Frontal cortex (tissue), 4 donors: Measurements from ENCODE around the gene REXO1. TPM values are rescaled to one million over a fixed set of nuclear protein-coding genes. Genes with fewer than 3 reads are reported as not detected.
A peak's percentile ranks its signal among the peaks of the same experiment; 100 is the strongest.
"Not testable (repeated sequence)": the region's sequence is repeated elsewhere in the genome, so short reads cannot be mapped to it uniquely, and the experiment has no call there.

ENCODE experiments used
- DNase-seq, 2 donors: peaks; one replicate each; pipeline ENCODE4 v3.0.0; 2012; ENCODE audit warnings: low spot score in 2 of 2
- FAIRE-seq: peaks from 2 replicates; lab custom pipeline; 2012; peaks lifted over from hg19 to GRCh38; lab: Jason Lieb, UNC
- total RNA-seq: library from RNA; depleted of rRNA; stranded (reverse); fragments of >200 nt; gene quantifications from one replicate; pipeline ENCODE4 v1.2.3, GENCODE V29; 2014
- donor health status: control.
- donor health status: control.
- donor health status: control.

Gene REXO1
- 5.3 TPM for total RNA-seq

GRCh38 chr19:1848399-1849131 lies at the start of gene REXO1:
Gene REXO1, minus strand, starts transcription at chr19:1848483. Its CDS starts 125 bp downstream, at chr19:1848358.
- peak; percentile 94 to 97 for DNase-seq
- FAIRE-seq, result no peak

- no peak for DNase-seq
- no peak for FAIRE-seq
These were observed 48.2 kb upstream of the REXO1 start for GRCh38 chr19:1896508-1896907.

GRCh38 chr19:1893791-1894190 lies 45.5 kb upstream of the REXO1 start:
- FAIRE-seq (no peak), DNase-seq (no peak)

GRCh38 chr19:1889907-1890306 lies 41.6 kb upstream of the REXO1 start:
- FAIRE-seq (no peak), DNase-seq (no peak)

- FAIRE-seq (no peak), DNase-seq (no peak)
These were observed 40.1 kb upstream of the REXO1 start for GRCh38 chr19:1888385-1888784.

- FAIRE-seq, DNase-seq: not testable (repeated sequence)
These were observed 38.1 kb upstream of the REXO1 start for GRCh38 chr19:1886360-1886759.

DNA sequence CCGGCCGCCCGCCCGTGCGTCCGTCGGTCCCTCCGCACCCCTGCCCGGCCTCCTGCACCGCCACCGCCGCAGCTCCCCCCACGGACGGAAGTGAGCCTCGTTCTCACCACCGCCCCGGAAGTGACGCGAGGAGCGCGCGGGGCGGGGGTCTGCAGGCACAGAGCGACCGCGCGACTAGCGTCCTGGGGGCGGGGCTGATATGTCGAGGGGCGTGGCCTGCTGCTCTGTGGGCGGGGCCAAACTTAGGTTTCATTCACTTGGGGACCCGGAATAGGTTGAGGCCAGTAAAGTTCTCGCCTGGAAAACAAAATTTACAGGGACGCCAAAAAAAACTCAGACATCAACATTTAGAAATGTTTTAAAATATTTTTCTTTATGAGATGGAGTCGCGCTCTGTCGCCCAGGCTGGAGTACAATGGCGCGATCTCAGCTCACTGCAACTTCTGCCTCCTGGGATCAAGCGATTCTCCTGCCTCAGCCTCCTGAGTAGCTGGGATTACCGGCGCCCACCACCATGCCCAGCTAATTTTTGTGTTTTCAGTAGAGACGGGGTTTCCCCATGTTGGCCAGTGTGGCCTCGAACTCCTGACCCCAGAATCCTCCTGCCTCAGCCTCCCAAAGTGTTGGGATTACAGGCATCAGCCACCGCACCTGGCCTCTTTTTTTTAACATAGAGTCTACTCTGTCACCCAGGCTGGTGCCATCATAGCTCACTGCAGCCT lies 37.3 kb upstream of the REXO1 start, which contains the start of gene ABHD17A:
ABHD17A (minus strand) TSS at position 99 of the 722 bp plus-strand sequence. CDS start 3,930 bp downstream, outside the sequence.
- not testable (repeated sequence) for FAIRE-seq
- peak; percentile 97 to 99 for DNase-seq

GRCh38 chr19:1884719-1885334 lies 36.5 kb upstream of the REXO1 start:
- DNase-seq (peak in 1 of 2 donors; percentile 51), FAIRE-seq (no peak)

- FAIRE-seq, result no peak
- no peak for DNase-seq
These were observed 36.0 kb upstream of the REXO1 start for GRCh38 chr19:1884291-1884718.

DNA sequence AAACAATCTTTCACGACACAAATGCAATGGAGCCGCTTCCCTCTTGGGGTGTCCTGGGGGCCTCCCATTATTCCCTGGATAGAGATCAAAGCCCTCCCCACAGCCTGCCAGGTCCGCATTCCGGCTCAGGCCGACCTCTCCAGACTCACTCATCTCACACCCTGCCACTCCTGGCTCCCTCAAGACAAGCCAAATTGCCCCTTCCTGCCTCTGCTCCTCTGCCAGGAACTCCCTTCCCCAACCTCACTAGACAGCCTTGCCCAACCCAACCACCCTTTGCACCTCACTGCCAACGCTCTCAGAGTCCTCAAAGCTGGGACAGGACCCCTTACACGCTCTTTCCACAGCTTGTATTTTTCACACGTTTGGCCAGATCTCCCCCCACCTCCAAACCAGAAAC lies 35.5 kb upstream of the REXO1 start:
- no peak for DNase-seq
- no peak for FAIRE-seq

DNA sequence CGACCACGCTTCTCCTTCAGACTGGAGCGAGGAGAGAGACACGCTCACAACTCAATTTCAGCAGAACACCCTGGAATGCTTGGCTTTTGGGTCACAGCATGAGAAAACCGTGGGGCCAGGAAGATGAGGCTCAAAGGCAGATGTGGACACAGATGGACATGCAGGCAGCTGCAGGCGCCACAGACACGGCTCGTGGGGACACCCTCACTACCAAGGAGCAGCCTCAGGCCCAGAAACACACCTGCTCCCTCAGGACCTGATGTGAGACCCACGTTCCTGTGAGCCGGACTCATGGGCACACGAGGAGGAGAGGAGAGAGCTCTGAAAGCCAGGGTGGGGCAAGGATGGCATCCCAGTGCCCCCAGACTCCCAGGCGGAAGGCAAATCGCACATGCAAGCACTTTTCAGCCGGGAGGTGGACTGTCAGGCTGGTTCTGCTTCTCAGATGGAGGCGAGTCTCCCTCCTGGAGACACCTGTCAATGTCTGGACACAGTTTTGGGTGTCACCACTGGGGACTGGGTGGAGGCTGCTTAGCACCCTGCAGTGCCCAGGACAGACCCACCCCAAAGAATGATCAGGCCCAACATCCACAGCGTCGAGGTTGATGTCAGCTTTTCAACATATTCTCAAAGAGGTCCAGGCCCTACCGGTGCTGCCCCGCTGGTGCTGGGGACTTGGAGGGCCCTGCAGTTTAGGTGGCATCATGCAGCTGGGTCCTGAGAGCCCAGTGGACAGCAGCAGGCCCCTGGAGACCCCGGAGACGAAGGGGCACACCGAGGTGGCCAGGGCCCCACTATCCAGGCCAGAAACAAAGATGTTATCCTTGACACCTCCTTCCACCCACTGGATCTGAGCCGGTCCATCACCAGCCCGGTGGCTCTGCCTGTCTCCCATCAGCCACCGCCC lies 34.8 kb upstream of the REXO1 start:
- FAIRE-seq (no peak), DNase-seq (peak in 1 of 2 donors; percentile 45)

- FAIRE-seq (no peak), DNase-seq (peak in 1 of 2 donors; percentile 69)
These were observed 34.0 kb upstream of the REXO1 start for GRCh38 chr19:1882089-1882785.

GRCh38 chr19:1881393-1882088 lies 33.3 kb upstream of the REXO1 start:
- peak in 1 of 2 donors; percentile 62 for DNase-seq

DNA sequence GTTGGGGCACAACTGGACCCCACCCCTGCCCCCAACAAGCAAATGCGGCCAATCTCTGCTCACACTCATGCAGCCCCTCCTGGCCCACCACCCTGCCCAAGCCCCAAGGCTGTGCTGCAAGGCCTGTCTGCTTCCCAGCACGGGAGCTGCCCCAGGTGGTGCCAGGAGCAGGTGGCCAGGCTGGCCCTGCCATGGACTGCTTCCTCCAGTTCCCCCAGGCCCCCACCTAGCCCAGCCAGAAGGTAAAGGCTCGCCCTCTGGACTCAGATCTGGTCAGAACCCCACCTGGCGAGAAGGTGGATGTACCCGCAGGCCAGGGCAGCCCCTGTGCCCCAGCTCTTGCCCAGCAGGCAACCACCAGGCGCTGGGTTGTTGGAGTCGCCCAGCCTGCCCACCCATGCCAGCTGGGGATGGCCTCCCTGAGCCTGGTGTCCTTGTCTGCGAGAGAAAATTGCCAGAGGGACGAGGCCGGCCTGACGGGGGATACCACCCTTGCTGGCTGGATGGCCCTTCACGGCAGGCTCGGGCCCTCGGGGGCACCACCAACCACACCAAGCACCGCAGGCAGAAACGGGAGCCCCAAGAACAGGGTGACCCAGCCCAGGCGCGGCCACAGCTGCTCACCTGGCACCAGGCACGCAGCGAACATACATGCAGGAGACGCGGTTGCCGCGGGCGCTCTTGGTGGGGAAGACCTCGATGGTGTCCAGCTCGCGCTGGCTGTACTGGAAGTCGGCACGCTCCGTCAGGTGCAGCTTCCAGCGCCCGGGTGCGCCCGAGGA lies 32.5 kb upstream of the REXO1 start:
- DNase-seq, result no peak

More at GRCh38 chr19:1881393-1882088, 33.3 kb upstream of the REXO1 start:
- not testable (repeated sequence) for FAIRE-seq

DNA sequence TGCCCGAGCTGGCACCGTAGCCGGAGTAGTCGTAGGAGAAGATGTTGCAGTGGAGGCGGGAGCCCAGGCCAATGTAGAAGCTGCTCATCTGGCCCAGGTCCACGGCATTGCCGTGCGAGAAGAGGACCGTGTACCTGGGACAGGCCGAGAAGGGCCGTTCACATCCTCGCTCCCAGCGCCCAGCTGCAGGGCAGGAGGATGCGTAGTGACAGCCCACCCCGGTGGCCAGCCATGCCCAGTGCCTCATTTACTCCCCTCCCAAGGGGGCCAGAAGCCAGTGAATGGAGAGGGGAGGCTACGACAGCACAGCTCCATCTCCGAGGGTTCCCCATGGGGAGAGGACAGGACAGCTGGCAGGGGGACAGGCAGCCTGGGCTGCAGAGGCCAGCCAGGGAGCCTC lies 31.7 kb upstream of the REXO1 start:
- not testable (repeated sequence) for FAIRE-seq, DNase-seq

More for the DNA sequence above, 32.5 kb upstream of the REXO1 start:
- no peak for FAIRE-seq

DNA sequence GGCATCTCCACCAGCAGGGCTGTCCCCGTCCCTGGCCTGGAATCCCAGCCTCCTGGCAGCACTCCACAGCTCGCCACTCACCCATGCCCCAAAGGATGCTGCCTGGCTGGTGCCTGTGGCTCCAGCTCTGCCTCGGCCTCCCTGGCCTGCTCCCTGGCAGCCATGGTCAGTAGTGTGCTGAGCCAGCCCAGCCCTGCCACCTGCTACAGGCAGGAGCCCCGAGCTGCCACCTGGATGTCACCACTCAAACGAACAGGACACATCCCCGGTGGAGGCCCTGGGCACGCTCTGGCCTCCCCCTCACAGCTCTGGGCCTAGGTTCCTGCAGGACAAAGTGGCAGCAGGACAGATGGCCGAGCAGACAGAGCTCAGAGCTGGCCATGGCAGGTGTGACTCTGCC lies 30.3 kb upstream of the REXO1 start:
- FAIRE-seq, DNase-seq: not testable (repeated sequence)

GRCh38 chr19:1877280-1877660 lies 29.0 kb upstream of the REXO1 start:
- not testable (repeated sequence) for FAIRE-seq, DNase-seq
